Stimulated activated CD4-positive, alpha-beta T cell treated with anti-CD3 and anti-CD28 coated beads, TNF-alpha, amount 100 ng/mL, for 1 hour (primary cell): ENCODE measurements around the gene GTF2H2C.
"Not testable (repeated sequence)": the region's sequence is repeated elsewhere in the genome, so short reads cannot be mapped to it uniquely, and the experiment has no call there.

Experiments
- DNase-seq, 3 donors: peaks; one replicate each; pipeline ENCODE4 v3.0.0-alpha.2; 2020; ENCODE audit warnings: low read depth in 3 of 3, low spot score in 1 of 3

The GTF2H2C gene

DNA sequence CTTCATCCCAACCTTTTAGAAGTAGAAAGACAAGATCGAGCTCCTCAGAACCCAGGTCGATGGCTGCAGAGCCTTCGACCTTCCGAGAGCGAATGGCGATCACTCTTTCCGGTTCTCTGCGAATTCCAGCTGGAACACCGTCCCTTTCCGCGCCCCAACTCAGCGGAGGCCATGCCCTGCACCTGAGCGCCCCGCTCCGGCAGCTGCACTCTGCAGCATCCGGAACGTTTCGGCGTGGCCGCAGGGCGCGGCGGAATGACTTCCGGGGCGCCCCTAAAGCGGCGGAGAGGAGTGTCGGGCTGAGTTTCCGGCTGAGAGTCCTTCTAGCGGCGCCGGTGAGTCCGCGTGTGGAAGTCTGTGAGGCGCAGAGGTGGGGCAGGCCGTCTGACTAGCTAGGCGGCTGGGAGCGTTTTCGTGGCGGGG, at the start of gene GTF2H2C:
TSS of gene GTF2H2C (plus strand) at position 284 of the 423 bp plus-strand sequence. CDS start 4,942 bp downstream, outside the sequence.
- peak; percentile 37 to 50 (median 47) for DNase-seq

- DNase-seq: no peak
Measured at GRCh38 chr5:69510694-69511093, 49.3 kb upstream of the GTF2H2C start.

- no peak for DNase-seq
Measured at GRCh38 chr5:69512740-69513260, 47.2 kb upstream of the GTF2H2C start.

DNA sequence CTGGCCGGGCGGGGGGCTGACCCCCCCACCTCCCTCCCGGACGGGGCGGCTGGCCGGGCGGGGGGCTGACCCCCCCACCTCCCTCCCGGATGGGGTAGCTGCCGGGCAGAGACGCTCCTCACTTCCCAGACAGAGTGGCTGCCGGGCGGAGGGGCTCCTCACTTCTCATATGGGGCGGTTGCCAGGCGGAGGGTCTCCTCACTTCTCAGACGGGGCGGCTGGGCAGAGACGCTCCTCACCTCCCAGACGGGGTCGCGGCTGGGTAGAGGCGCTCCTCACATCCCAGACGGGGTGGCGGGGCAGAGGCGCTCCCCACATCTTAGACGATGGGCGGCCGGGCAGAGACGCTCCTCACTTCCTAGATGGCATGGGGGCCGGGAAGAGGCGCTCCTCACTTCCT, 44.4 kb upstream of the GTF2H2C start:
- not testable (repeated sequence) for DNase-seq

- DNase-seq: no peak
Measured at GRCh38 chr5:69516769-69517168, 43.2 kb upstream of the GTF2H2C start.

- no peak for DNase-seq
Measured at GRCh38 chr5:69517763-69518212, 42.2 kb upstream of the GTF2H2C start.

- DNase-seq: no peak
Measured at GRCh38 chr5:69519285-69519684, 40.7 kb upstream of the GTF2H2C start.

GRCh38 chr5:69522035-69522434, 38.0 kb upstream of the GTF2H2C start:
- DNase-seq: no peak

GRCh38 chr5:69525490-69525889, 34.5 kb upstream of the GTF2H2C start:
- no peak for DNase-seq

GRCh38 chr5:69526660-69527059, 33.3 kb upstream of the GTF2H2C start:
- DNase-seq: no peak

DNA sequence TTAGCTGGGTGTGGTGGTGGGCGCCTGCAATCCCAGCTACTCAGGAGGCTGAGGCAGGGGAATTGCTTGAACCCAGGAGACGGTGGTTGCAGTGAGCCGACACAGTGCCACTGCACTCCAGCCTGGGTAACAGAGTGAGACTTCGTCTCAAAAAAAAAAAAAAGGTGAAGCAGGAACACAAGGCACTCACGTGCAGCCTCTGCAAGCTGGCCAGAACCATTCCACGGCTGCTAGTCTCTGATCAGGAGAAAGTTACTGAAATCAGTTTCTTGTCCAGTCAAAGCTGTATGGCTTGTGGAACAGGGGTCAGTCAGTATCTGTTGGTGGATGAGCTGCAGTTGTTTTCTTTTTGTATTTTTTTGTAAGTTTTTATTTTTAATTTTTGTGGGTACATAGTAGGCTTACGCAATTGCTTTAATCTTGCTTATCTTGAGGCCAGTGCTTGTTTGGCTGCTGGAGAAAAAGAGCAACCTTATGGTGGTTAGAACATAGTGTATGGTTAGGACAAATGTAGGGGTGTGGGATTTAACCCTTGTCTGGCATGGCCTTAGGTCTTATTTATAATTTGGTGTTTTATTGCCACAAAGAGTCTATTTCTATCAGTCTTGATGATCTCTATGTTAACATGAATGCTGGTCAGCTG, 32.7 kb upstream of the GTF2H2C start:
- no peak for DNase-seq

DNA sequence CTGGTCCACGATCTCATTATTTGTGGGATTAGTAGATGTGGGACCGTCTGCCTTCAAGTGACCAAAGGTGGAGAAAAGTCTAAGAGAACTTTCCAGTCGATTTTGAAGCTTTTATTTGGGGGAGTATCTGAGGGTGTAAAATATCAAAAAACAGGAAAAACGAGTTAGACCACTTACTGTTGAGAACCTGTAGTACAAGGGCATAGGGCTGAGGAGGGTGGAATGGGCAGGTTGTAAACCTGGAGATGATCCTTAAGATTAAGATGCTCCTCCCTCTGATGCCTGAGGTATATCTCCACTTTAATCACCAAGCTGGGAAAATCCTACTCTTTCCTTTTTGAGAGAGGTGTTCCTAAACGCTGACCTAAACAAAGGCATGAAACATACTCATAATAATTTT, 32.0 kb upstream of the GTF2H2C start:
- DNase-seq: no peak

GRCh38 chr5:69528609-69529008, 31.4 kb upstream of the GTF2H2C start:
- no peak for DNase-seq

DNA sequence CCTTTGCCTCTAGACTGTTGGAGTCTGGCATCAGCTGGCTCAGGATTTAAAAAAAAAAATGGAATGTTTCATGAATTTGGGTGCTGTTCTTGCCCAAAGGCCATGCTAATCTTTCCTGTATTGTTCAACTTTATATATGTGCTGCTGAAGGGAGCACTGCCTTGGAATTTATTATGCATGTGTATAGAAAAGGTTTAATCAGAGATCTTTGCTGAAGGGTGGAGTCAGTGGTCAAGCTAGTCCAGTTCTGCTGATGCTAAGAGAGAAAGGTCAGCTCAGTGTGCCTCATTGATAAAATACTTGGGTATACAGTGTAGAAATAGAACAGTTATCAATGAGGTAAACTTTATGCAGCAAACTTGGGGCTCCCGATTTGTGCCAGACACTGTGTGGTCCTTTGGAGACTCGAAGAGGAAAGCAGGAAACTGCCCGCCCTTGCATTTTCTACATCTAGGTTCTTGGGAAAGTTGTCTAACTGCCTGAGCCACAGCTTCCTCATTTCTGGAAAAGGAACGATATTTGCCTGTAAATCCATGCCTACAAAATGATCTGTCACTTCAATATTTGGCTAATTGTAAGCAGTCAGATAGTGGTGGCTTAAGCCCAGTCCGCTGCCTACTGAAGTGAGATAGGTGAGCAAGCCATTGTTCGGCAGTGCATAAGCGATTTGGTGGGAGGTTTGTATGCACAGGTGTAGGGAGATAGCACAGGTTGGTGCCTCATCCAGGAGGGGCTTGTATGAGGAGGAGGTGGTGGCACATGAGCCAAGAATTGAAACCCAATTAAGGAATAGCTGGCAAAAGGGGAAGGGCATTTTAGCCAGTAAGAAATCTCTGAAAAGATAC, 29.2 kb upstream of the GTF2H2C start:
- DNase-seq: no peak

DNA sequence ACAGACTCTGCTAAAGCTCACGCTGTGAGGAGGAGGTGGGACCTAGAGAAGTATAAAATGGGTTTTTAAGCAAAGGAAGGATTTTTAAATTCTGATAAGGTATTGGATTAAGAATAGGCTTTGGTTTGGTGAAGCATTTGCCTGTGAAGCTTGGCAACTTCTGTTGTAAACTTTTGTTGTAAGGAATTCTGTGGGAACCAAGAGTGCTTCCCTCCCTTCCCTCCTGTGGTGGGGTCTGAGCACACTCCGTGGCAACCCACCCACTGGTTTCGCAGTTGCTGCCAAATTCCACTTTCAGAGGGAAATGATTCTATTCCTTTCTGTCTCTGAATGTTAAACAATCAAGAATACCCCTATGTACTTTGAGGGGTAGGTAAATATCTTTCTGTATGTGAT, 28.6 kb upstream of the GTF2H2C start:
- DNase-seq: no peak

GRCh38 chr5:69537911-69538310, 22.1 kb upstream of the GTF2H2C start:
- DNase-seq: not testable (repeated sequence)

DNA sequence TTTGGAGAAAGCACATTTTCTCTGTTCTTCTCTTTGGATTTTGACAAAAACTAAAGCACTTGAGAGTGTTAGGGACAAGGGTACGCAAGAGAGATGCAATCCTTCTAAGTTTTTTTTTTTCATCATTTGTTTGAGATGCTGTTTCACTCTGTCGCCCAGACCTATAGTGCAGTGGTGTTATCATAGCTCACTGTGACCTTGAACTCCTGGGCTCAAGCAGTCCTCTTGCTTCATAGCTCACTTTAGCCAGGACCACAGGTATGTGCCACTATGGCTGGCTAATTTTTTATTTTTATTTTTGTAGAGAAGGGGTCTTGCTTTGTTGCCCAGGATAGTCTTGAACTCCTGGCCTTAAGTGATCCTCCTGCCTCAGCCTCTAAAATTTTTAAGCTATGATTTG, 21.3 kb upstream of the GTF2H2C start:
- not testable (repeated sequence) for DNase-seq

GRCh38 chr5:69541347-69541746, 18.6 kb upstream of the GTF2H2C start:
- DNase-seq: not testable (repeated sequence)

DNA sequence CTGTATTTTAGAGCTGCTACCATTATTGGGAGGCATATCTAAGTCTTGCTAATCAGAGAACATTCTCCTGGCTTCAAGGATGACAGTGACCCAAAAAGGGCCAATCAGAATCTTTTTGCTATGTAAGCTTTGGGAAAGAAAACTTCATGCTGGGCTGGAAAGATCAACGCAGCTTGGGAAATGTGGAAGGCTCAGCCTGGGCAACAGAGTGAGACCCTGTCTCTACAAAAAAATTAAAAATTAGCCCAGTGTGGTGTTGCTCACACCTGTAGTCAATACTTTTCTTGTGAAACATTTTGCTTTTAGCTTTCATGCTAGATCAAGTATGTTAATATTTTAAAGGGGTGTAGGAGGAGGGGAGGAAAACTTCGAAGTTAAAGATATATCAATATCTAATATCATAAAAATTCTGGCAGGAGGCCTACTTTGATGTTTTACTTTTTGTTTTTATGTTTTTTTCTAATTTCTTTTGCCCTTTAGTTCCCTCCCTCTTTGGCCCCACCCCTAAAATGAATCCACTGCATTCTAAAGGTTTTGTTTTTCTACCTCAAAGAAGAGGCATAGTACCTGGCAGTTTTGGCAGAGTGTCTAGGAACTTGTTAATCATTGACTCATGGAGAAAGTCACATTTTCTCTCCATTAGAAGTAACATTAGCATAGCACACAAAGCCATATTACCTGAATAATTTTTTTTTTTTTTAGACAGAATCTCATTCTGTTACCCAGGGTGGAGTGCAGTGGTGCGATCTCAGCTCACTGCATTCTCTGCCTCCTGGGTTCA, 17.0 kb upstream of the GTF2H2C start:
- DNase-seq: not testable (repeated sequence)

DNA sequence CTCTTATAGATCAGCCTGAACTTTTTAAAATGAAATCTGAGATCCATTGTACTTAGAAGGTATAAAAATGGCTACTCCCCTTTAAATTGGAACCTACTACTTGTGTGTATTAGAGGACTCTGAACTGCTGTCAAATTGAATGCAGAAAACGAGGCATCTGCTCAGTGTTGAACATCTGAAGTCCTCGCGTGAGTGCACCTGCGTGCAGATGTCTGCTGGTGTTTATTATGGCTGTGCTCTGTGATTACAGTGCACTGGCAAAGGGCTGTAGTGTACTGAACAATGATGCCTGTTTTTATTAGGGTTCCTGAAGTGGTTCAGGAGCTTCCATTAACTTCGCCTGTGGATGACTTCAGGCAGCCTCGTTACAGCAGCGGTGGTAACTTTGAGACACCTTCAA, 15.4 kb upstream of the GTF2H2C start:
- not testable (repeated sequence) for DNase-seq
